ENCODE results near the gene HYAL3.

DNA sequence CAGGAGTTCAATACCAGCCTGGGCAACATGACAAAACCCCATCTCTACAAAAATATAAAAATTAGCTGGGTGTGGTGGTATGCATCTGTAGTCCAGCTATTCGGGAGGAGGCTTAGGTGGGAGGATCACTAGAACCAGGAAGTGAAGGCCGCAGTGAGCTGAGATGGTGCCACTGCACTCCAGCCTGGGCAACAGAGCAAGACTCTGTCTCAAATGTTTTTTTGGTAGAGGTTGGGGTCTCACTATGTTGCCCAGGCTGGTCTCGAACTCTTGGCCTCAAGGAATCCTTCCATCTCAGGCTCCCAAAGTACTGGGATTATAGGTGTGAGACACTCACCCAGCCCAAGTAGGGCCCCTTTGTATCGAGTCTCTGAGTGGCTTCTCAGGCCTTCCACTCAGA is 5.1 kb downstream of the HYAL3 start:
- TF ChIP-seq CREB1 (CRISPR knock-in tag; IDR thresholded peaks at IDR 0.05; ENCODE audit: low read depth) (no peak), CTCF (conservative IDR thresholded peaks at IDR 0.05; ENCODE audit: low read depth in 2 of 2) (no peak), ZNF114 (CRISPR knock-in tag; IDR thresholded peaks at IDR 0.05) (no peak), EZH2phosphoT487 (IDR thresholded peaks at IDR 0.05; ENCODE audit: unreplicated experiment) (no peak), EZH2 (IDR thresholded peaks at IDR 0.05; ENCODE audit: low read depth, unreplicated experiment) (no peak), JUNB (IDR thresholded peaks at IDR 0.05; ENCODE audit: unreplicated experiment) (no peak), POLR2AphosphoS5 (IDR thresholded peaks at IDR 0.05; ENCODE audit: low read depth) (no peak)
- TF ChIP-seq, protein P1, sequence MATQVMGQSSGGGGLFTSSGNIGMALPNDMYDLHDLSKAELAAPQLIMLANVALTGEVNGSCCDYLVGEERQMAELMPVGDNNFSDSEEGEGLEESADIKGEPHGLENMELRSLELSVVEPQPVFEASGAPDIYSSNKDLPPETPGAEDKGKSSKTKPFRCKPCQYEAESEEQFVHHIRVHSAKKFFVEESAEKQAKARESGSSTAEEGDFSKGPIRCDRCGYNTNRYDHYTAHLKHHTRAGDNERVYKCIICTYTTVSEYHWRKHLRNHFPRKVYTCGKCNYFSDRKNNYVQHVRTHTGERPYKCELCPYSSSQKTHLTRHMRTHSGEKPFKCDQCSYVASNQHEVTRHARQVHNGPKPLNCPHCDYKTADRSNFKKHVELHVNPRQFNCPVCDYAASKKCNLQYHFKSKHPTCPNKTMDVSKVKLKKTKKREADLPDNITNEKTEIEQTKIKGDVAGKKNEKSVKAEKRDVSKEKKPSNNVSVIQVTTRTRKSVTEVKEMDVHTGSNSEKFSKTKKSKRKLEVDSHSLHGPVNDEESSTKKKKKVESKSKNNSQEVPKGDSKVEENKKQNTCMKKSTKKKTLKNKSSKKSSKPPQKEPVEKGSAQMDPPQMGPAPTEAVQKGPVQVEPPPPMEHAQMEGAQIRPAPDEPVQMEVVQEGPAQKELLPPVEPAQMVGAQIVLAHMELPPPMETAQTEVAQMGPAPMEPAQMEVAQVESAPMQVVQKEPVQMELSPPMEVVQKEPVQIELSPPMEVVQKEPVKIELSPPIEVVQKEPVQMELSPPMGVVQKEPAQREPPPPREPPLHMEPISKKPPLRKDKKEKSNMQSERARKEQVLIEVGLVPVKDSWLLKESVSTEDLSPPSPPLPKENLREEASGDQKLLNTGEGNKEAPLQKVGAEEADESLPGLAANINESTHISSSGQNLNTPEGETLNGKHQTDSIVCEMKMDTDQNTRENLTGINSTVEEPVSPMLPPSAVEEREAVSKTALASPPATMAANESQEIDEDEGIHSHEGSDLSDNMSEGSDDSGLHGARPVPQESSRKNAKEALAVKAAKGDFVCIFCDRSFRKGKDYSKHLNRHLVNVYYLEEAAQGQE (IDR thresholded peaks at IDR 0.05; ENCODE audit: unreplicated experiment) = no peak

All from GM23338 (cell line).